CD4-positive, alpha-beta T cell treated with Interleukin-6 for 4 hours (primary cell): ENCODE measurements around the gene FYN.
"Not testable (repeated sequence)": the region's sequence is repeated elsewhere in the genome, so short reads cannot be mapped to it uniquely, and the experiment has no call there.

Source experiments
- DNase-seq: peaks from one replicate; pipeline ENCODE4 v3.0.0-alpha.2; 2020; ENCODE audit warnings: mixed read lengths

The FYN gene

DNA sequence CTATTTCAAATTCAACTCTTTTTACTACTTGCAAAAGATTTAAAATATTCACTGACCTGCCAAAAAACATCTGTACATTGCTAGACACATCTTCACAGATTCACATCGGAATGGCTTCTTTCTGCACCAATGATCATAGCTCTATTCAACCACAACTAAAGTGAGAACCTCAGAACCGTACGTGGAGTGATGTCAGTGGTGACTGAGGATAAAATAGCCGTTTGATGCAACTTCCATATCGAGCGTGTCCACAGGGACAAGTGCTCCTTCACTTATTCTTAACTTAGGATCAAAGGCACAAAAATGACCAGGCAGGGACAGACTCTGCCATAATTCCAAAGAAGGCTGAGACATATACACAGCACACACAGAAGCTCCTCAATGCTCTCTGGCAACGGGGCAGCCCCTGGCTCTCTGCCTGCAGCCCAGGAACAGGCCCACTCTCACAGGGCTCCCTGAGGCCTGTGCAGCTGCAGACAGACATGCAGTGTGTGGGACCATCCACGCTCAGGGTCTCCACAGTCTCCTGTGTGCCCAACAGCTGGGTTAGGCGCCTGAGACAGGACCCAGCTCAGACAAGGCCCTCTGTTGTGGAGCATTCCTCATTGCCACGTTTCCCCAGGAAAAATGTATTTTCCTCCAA lies 22.8 kb downstream of the FYN start:
- no peak for DNase-seq

DNA sequence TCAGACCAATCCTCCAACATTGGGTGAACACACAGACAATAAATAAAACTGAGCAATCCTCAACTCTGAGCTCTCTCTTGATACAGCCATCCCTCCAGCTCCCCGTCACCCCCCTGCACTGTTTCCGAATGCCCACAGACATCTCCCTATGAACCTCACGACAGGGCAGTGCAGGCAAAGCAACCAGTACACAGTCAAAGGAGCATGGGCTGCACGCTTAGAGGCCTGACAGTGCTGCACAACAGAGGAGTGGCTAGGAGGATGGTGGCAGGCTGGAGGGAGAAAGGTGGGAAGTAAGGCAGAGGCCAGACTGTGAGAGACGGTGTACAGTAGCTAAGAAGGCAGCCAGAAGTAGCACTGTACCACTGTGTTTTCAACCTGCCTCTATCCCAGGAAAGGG lies 24.0 kb downstream of the FYN start:
- no peak for DNase-seq

DNA sequence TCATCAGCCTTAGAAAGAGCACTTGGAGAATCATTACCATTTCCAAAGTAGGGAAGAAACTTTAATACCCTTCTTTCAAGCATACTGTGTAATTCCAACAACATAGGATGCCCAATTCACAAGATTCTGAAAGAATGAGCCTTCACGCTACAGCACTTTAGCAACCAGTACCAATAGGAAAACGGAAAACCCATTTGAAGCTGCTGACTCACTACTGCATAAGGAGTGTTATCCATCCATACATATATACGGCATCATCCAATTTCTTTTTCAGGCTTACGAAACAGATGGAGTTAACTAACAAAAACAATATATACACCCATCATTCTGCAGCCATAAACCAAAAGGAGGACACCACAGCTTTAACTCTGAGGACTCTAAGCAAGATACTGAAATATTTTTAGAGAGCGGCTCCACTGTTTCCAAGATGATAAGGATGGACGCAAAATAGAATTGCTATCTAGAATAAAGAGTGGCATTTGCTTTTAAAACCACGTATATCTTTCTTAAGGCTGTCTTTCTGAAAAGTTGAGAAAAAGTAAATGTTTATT lies 24.9 kb downstream of the FYN start:
- DNase-seq, result no peak

DNA sequence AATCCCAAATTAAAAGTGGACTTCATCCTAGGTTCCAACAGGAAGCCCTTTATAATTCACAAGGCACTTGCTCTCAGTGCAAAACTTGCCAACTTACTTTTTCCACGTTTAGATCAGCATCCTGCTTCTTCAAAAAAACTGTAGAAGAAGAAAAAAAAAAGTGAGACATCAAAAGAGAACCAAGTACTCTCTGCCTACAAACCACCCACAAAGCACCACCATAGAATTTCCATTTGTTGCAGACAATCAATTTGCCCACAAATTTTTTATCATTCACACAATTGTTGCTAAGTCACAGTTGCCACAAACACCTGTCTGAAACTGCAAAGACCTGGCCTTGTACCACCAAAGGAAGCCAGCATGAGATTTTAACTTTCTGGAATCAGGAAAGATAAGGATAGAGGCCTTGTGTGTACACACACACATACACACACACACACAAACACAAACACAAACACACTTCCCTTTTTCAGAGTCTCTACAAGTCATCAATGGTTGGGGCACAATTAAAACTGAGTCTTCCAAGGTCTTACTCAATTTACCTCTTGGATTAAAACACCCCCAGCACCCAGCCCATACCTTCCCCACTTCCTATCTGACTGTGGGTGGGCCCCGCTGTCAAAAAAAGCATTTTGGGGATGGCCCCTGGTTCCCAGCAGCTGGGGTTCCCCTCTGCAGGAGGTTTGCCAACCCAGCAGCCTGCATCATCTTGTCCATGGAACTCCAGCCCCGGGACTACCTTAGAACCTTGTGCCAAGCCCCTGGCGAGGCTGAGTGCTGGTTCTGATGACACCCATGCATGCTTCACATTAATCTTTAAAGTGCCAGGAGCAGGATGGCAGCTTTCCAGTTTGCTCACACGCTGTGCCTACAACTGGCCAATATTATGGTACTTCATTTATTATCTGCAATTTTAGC lies 26.5 kb downstream of the FYN start:
- DNase-seq, result peak; percentile 42

DNA sequence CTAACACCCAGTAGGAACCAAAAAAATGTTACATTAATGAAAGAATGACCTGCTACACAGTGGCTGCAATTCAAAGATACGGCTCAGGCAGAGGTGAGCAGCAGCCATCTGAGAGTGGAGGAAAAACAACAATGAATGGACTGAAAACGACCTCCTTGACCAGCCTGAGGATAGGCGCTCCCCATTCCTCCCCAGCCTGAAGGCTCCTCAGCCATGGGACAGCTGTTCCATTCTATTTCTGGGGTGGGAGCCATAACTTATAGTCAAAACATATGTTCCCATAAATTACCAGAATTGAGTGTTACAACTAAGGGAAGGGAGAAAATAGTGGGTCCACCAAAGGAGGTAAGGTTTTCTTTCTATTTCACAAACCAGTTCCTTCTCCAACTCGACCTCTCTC lies 27.2 kb downstream of the FYN start:
- no peak for DNase-seq

GRCh38 chr6:111845441-111845871 lies 27.8 kb downstream of the FYN start:
- DNase-seq, result no peak

DNA sequence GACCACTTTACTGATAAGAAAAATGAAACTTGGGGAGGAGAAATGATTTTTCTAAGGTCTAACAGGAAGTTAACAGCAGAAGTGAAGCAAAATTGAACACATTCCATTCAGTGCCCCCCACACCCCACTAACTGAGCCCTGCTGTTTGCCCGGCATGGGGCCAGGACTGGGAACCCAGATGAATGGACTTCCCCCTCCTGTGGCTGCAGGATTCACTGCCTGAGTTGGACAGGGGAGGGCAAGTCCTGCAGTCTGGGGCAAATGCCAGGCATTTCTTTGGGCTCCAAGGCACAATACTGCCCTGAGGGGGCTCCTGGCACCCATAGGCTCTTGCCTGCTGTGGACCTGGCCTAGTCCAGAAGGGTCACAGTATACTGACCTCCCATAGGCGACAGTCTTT lies 28.3 kb downstream of the FYN start:
- no peak for DNase-seq

DNA sequence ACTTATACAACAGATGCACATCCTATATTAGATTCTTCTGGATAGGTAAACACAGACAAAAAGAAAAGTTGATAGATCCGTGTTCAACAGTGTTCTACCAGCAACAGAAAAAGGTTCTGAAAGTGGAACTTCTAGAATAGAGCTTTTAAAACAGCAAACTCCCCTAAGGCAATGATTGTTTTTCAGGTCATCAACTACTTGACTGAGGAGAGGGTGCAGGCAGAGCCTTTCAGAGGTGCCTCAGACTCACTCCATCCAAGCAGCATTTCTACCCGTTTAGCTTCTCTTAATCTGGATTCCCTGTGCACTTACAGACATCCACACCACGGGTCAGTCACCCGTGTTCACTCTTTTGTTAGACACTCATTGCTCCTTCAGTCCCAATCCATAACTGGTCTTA lies 28.9 kb downstream of the FYN start:
- DNase-seq, result no peak

- DNase-seq, result peak; percentile 69
Observed at GRCh38 chr6:111843347-111844147, 29.7 kb downstream of the FYN start.

GRCh38 chr6:111842891-111843290 lies 30.4 kb downstream of the FYN start:
- DNase-seq, result no peak

- no peak for DNase-seq
Observed at GRCh38 chr6:111842271-111842822, 30.9 kb downstream of the FYN start.

- DNase-seq, result peak; percentile 64
Observed at GRCh38 chr6:111841822-111842221, 31.4 kb downstream of the FYN start.

DNA sequence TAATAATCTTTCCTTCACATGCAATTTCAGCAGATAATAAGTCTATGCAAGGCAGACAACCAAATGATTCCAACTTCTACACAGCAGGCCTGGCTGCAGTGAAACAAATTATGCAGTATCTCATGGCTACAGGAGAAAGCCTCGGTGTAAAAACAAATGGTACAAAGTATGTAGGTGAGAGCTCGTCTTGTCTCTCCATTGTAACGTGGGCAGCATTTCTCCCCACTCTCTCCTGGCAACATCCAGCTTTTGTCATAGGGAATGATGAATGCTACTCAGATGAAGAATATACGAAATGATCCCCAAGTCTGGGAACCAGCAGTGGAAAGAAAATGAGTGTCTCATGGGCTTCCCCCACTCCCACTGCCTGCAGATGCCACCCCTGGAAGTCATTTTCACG lies 32.4 kb downstream of the FYN start:
- no peak for DNase-seq

- no peak for DNase-seq
Observed at GRCh38 chr6:111838749-111839484, 34.3 kb downstream of the FYN start.

- peak; percentile 31 for DNase-seq
Observed at GRCh38 chr6:111837641-111838500, 35.4 kb downstream of the FYN start.

DNA sequence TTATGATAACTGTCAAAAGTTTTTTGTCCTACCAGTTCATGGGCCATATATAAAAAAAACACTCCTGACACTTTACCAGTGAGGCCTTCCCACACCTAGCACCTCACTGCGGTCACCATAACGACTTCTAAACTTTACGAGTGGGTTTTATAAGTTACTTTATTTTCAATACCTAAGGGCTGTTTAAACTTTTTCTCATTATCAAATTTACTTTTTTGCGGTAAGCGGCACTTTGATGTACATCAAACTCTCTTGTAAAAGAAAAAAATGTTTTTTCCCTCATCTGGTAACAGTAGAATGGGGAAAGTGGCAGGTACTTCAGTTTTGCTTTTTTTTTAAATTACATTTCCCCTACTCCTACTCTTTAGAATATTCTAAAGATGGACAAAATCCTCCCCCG lies 36.2 kb downstream of the FYN start:
- DNase-seq, result peak; percentile 35

- no peak for DNase-seq
Observed at GRCh38 chr6:111835807-111836206, 37.4 kb downstream of the FYN start.

DNA sequence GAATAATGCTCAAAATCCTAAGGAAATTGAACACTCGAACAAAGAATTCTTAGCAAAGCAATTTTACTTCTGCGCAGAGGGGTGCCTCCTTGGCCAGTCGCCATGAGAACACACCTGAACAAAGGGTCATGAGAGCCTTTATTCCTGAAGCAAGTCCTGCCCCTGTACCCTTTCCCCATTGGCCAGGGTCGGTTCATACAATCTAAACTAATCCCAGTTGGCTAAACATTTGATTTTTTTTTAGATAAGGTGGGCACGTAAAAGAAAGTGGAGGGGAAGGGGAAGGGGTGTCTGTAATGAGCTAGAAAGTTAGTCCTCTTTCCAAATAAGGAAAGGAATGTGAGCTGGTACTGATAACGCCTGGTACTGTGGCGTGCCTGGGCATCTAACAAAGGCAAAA lies 37.9 kb downstream of the FYN start:
- not testable (repeated sequence) for DNase-seq

- DNase-seq, result no peak
Observed at GRCh38 chr6:111834356-111834755, 38.9 kb downstream of the FYN start.

DNA sequence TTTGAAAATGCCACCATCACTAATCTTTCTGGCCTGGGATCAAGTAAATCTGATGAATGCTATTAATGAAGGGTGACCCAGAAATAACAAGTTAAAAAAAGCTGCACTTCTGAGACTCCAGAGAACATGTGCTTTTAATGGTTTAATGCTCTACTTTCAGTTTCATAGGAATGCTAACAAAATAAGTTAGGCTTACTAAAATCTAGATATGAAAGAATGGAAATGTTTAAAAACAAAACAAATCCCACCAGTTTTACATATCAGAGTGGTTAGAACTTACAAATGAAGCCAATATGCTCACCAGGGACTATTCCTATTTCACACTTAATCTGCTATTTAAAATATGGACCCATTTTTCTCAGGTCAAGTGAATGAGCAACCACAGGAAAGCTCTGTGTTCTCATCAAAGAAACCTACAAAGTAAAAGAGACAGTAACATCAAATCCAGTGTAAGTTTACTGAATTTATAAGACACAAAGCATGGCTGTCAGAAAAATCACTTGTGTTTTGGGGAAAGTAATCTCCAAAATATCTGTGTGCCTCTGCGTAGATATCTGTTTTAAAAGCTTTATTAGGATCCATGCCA lies 40.3 kb downstream of the FYN start:
- no peak for DNase-seq

GRCh38 chr6:111831408-111831807 lies 41.8 kb downstream of the FYN start:
- no peak for DNase-seq
